ENCODE data around the gene IMMP2L.

IMMP2L gene

GRCh38 chr7:111409714-111410422, 152.4 kb downstream of the IMMP2L start:
- TF ChIP-seq TAF1 (IDR thresholded peaks at IDR 0.05; ENCODE audit: borderline replicate concordance, insufficient read depth, low read length): no peak
- TF ChIP-seq FOXP2 (optimal IDR thresholded peaks at IDR 0.05; ENCODE audit: borderline replicate concordance, extremely low read depth, extremely low read length, insufficient read depth): no peak
- TF ChIP-seq POLR2AphosphoS5 (IDR thresholded peaks at IDR 0.05; ENCODE audit: low read depth, low read length): no peak
- TF ChIP-seq, protein P1, sequence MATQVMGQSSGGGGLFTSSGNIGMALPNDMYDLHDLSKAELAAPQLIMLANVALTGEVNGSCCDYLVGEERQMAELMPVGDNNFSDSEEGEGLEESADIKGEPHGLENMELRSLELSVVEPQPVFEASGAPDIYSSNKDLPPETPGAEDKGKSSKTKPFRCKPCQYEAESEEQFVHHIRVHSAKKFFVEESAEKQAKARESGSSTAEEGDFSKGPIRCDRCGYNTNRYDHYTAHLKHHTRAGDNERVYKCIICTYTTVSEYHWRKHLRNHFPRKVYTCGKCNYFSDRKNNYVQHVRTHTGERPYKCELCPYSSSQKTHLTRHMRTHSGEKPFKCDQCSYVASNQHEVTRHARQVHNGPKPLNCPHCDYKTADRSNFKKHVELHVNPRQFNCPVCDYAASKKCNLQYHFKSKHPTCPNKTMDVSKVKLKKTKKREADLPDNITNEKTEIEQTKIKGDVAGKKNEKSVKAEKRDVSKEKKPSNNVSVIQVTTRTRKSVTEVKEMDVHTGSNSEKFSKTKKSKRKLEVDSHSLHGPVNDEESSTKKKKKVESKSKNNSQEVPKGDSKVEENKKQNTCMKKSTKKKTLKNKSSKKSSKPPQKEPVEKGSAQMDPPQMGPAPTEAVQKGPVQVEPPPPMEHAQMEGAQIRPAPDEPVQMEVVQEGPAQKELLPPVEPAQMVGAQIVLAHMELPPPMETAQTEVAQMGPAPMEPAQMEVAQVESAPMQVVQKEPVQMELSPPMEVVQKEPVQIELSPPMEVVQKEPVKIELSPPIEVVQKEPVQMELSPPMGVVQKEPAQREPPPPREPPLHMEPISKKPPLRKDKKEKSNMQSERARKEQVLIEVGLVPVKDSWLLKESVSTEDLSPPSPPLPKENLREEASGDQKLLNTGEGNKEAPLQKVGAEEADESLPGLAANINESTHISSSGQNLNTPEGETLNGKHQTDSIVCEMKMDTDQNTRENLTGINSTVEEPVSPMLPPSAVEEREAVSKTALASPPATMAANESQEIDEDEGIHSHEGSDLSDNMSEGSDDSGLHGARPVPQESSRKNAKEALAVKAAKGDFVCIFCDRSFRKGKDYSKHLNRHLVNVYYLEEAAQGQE (IDR thresholded peaks at IDR 0.05; ENCODE audit: insufficient read depth in 1 of 2, low read depth in 2 of 2, low read length in 2 of 2): no peak
- no peak for TF ChIP-seq SIN3A (IDR thresholded peaks at IDR 0.05; ENCODE audit: borderline replicate concordance, insufficient read depth, low read length)

GRCh38 chr7:111408724-111409123, 153.6 kb downstream of the IMMP2L start:
- TF ChIP-seq TAF1 (IDR thresholded peaks at IDR 0.05; ENCODE audit: borderline replicate concordance, insufficient read depth, low read length) (no peak), POLR2AphosphoS5 (IDR thresholded peaks at IDR 0.05; ENCODE audit: low read depth, low read length) (no peak), FOXP2 (optimal IDR thresholded peaks at IDR 0.05; ENCODE audit: borderline replicate concordance, extremely low read depth, extremely low read length, insufficient read depth) (no peak), SIN3A (IDR thresholded peaks at IDR 0.05; ENCODE audit: borderline replicate concordance, insufficient read depth, low read length) (no peak)
- TF ChIP-seq, protein P1 (IDR thresholded peaks at IDR 0.05; ENCODE audit: insufficient read depth in 1 of 2, low read depth in 2 of 2, low read length in 2 of 2): no peak

DNA sequence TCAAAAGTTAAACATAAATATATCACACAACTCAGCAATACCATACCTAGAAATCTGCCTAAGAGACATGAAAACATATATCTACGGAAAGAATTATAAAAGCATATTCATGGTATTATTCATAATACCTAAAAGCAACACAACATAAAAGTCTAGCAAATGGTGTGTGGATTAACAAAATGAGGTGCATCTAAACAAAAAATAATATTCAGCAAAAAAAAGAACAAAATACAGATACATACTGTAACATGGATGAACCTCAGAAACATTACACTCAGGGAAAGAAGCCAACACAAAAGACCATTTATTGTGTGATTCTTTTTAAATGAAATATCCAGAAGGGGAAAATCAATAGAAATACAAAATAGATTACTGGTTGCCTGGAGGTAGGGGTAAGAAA, 155.0 kb downstream of the IMMP2L start:
- no peak for TF ChIP-seq POLR2AphosphoS5 (IDR thresholded peaks at IDR 0.05; ENCODE audit: low read depth, low read length)
- TF ChIP-seq FOXP2 (optimal IDR thresholded peaks at IDR 0.05; ENCODE audit: borderline replicate concordance, extremely low read depth, extremely low read length, insufficient read depth): no peak
- TF ChIP-seq, protein P1 (IDR thresholded peaks at IDR 0.05; ENCODE audit: insufficient read depth in 1 of 2, low read depth in 2 of 2, low read length in 2 of 2): no peak
- no peak for TF ChIP-seq TAF1 (IDR thresholded peaks at IDR 0.05; ENCODE audit: borderline replicate concordance, insufficient read depth, low read length)
- no peak for TF ChIP-seq SIN3A (IDR thresholded peaks at IDR 0.05; ENCODE audit: borderline replicate concordance, insufficient read depth, low read length)

DNA sequence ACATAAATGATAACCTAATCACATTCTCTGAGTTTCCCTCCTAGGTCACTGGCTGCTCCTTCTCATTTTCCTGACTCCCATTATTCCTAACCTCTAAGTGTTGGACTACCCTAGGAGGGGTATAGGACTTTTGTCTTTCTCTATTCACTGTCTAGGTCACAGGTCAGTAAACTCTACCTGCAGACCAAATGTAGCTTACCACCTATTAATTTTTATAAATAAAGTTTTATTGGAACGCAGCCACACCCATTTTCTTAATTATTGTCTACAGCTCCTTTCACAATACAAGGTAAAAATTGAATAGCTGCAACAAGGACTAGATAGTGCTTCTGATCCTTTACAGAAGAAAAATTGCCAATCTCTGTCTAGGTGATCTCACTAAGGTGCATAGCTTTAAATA, 156.7 kb downstream of the IMMP2L start:
- TF ChIP-seq FOXP2 (optimal IDR thresholded peaks at IDR 0.05; ENCODE audit: borderline replicate concordance, extremely low read depth, extremely low read length, insufficient read depth) (no peak), TAF1 (IDR thresholded peaks at IDR 0.05; ENCODE audit: borderline replicate concordance, insufficient read depth, low read length) (no peak), POLR2AphosphoS5 (IDR thresholded peaks at IDR 0.05; ENCODE audit: low read depth, low read length) (no peak), SIN3A (IDR thresholded peaks at IDR 0.05; ENCODE audit: borderline replicate concordance, insufficient read depth, low read length) (no peak)
- TF ChIP-seq, protein P1 (IDR thresholded peaks at IDR 0.05; ENCODE audit: insufficient read depth in 1 of 2, low read depth in 2 of 2, low read length in 2 of 2): no peak
